HG03196 (cell line): ENCODE results near the gene WTIP.
"Not testable (repeated sequence)": the region's sequence is repeated elsewhere in the genome, so short reads cannot be mapped to it uniquely, and the experiment has no call there.

Experiments
- ATAC-seq: cut with Tn5 transposase; IDR thresholded peaks from one replicate; pipeline ENCODE4 v1.9.1; 2021; ENCODE audit not compliant: unreplicated experiment

Gene WTIP

DNA sequence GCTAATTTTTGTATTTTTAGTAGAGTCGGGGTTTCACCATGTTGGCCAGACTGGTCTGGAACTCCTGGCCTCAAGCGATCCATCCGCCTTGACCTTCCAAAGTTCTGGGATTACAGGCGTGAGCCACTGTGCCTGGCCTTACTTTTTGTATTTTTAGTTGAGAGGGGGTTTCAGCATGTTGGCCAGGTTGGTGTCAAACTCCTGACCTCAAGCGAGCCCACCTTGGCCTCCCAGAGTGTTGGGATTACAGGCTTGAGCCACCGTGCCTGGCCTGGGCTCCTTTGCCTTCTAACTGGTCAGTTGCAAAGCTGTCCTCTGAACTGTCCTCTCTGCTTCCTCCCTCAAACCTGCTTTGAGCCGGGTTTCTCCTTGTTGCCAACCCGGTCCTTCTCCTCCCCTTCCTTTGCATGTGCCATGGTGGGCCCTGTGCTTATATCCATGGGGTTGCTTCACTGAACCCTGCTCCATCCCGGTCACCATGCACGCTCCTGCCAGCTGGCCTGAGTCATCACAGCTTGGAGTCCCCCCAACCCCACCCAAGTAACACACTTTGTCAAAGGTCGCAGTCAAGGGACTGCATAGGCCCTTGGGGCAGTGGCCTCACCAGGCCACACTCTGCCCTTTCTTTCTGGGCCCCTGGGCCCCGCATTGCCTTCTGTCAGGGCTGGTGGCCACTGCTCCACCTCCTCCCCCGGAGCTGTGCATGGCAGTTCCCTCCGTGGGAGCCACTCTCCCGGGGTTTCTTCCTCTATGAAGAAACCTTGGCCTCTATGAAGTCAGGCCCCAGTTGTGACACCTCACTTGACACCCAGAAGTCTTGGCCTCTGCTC lies 21.2 kb downstream of the WTIP start:
- ATAC-seq = no peak

- ATAC-seq = no peak
Measured at GRCh38 chr19:34503531-34504272, 22.1 kb downstream of the WTIP start.

GRCh38 chr19:34504273-34504808 lies 22.8 kb downstream of the WTIP start:
- no peak for ATAC-seq

DNA sequence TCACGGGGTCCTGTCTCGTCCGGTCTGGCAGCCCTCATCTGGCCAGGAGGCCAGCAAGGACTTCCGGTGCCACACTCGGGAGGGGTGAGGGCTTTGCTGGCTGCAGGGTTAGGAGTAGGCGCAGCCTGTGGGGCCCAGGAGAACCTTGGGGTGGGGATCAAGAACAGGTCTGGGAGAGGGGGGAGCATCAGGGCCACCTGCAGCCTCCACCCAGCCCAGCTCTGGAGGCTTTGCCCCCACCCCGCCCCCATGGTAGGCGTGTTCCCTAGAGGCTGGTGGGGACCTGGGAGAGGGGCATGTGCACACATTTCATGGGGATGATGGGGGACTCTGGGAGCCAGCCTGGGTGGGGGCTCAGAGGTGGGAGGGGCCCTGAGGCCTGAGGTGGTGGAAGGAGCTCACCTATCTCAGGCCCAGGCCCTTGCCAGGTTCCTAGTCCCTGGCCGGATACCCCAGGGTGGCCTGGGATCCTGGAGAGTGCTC lies 23.3 kb downstream of the WTIP start:
- no peak for ATAC-seq

GRCh38 chr19:34505321-34506025 lies 23.9 kb downstream of the WTIP start:
- ATAC-seq = no peak

DNA sequence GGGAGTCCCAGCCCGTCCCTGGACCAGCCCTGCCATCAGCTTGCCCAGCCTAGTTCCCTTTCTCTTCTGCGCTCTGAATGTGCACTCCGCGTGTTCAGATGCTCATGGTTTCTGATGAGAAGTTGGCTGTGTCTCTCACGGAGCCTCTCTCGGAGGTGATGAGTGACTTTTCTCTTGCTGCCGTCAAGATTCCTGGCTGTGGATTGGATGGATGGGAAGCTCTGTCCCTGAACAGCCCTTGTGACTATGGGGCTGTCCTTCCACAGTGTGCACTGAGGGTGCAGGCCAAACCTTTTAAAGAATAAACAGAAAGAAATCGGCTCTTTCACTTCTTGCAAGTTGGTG lies 24.4 kb downstream of the WTIP start:
- ATAC-seq = no peak

DNA sequence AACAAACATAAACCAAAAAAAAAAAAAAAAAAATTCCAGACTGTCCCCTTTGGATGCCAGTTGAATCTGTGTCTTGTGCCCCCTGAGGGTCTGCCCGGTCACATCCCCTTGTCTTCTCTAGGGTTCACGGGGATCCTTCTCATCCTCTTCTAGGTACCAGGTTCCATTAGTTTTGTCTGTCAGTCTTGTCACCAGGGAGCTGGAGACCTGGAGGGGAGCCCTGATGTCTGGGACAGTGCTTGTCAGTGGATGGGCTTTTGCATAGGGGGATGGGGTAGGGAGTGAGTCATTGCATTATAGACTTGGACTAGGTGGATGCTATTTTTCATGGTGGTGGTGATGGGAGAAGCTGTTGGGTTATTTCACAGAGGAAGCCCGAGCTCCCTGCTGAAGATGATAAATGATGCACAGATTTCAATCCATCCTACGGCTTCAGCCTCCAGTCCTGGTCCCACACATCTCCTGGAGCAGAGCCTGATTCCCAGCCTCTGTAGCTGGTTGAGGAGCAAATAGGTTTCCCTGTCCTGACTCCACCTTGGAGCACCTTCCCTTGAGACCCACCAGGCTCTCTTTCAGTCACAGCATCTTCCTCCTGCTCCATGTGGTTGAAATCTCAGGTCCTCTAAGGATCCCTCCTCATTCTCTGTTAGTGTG lies 26.0 kb downstream of the WTIP start:
- ATAC-seq = no peak

DNA sequence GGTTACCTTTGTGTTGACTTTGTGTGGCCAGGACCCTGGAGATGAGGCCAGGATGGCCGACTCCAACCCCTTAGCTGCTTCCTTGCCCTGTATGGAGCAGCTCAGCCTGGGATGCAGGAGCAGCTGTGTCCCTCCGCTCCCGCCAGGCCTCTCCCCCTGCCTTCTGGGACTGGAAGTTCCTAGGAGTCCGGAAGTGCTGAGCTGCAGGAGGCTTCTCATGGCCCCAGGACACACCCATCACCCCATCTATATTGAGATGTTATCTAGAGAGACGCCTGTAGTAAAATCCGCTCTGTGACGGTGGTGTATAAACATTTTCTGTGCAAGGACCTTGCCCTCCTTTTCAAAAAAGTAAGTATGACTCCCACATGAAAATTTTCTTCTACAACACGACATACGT lies 27.0 kb downstream of the WTIP start:
- no peak for ATAC-seq

DNA sequence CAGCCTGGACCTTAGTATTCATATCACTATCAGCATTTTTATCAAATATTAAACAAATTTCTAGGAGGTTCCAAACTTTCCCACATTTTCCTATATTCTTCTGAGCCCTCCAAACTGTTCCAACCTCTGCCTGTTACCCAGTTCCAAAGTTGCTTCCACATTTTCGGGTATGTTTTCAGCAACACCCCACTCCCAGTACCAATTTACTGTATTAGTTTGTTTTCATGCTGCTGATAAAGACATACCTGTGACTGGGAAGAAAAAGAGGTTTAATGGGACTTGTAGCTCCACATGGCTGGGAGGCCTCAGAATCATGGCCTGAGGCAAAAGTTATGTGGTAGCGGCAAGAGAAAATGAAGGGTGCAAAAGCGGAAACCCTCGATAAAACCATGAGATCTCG lies 29.3 kb downstream of the WTIP start:
- not testable (repeated sequence) for ATAC-seq

- no peak for ATAC-seq
Measured at GRCh38 chr19:34512254-34512822, 30.8 kb downstream of the WTIP start.

GRCh38 chr19:34513767-34514166 lies 32.2 kb downstream of the WTIP start:
- ATAC-seq = no peak

DNA sequence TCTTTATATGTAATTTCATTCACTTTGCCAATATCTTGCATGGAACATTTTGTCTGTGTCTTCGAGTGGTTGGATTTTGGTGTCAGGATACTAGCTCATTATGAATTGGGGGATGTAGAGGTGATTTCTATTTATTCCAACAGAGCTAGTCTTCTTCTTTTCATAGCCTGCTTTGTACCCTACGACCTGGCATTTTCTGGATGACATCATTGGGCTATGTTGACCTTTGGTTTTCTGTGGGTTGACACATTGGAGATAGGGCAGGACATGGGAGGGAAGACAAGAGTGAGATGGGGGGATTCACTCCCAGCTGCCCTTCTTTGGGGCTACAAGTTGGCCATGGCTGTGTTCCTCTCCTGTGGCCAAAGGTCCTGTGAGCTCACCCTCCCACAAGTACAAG lies 38.0 kb downstream of the WTIP start:
- ATAC-seq = no peak

DNA sequence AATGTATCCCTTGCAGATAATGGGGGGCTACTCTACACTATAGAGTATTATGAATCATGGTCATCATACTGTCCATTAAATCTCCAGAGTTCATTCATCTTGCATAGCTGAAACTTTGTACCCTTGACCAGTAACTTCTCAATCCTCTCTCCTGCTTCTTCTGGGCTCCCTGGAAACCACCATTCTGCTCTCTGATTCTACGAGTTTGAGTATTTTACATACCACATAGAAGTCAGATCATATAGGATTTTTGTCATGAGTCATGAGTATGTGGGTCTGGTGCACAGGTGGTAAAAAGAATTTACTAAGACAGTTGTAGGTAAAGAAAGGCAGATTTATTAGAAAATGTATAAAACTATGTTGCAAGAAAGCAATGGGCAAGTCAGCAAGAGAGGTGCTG lies 41.9 kb downstream of the WTIP start:
- no peak for ATAC-seq

DNA sequence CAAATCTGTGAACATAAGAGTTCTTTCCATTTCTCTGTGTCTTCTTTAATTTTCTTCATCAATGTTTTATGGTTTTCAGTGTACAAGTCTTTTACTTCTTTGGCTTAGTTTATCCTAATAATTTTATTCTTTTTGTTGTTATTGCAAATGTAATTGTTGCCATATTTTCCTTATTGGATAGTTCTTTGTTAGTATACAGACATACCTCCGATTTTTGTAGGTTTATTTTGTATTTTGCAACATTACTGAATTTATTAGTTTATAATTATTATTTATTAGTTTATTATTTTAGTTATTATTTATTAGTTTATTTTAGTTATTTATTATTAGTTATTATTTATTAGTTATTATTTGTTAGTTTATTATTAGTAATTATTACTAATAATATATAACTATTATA lies 43.4 kb downstream of the WTIP start:
- no peak for ATAC-seq

DNA sequence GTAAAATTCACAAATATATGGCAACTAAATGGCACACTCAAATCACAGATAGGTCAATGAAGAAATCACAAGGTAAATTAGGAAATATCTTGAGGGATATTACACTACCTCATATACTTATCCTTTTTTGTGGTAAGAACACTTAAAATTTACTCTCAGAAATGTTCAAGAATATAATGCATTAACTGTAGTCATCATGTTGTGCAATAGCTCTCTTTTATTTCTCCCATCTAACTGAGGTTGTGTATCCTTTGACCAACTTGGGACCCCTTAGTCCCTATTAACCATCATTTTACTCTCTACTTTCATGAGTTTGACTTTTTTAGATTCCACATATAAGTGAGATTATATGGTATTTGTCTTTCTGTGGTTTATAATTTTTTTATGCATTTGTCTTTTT lies 52.6 kb downstream of the WTIP start:
- ATAC-seq = no peak

DNA sequence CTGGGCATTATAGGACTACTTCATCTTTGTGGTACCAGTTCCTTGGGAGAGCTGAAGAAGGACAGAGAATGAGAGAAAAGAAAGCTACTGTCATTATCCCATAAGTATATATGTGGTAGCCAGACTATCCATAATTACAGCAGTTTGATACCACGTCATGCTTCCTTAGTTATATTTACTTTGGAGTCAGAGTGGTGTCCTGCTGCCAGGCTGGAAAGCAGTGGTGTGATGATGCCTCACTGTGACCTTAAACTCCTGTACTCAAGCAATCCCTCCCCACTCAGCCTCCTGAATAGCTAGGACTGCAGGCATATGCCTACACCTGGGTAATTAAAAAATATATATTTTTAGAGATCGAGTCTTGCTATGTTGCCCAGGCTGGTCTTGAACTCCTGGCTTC lies 57.8 kb downstream of the WTIP start:
- ATAC-seq = no peak

DNA sequence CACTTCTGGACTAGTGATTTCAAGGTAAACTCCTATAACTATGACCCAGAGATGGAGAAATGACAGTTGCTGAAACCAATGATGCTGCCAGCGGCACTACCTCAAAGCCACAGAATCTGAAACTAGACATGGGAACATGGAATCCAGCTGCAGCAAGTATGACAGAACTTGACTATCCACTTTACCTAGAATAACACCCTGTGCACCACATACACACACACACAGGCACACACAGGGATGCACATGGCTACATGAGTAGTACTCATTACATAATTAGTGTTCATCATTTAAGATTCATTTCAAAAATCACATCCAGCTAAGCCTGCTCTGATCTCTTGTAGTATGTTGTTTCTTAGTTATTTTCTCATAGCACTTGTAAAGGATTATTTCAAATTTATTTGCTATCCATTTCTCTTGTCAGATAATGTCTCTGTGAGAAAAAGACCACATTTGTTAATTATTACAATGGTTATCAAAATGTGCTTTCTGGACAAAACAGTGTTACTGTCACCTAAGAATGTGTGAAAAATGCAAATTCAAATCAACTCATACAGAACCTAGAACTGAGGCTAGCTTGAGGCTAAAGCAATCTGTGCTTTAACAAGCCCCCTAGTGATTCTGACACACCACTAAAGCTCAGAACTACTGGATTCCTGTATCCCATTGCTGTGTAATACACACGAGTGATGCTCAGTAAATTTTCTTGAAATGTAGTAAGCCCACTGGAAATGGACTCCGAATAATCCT lies 59.4 kb downstream of the WTIP start:
- ATAC-seq = no peak

- no peak for ATAC-seq
Measured at GRCh38 chr19:34549833-34550232, 68.3 kb downstream of the WTIP start.

DNA sequence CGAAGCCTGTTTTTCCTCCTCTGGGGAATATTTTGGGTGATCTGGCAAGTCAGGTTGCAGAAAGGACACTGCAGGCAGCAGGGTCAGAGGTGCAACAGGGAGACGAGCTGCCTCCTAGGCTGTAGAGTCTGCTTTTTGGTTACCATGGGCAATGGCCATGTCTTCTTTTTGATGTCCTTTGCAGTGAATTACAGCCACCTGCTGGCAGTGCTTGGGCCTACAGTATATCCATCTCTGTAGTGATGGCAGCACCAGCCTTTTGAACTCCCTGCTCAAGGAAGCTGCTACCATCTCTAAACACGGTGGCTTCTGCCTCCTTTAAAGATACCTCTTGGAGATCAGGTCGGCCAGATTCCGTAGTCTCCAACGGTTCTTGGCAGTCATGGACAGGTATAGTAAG lies 73.9 kb downstream of the WTIP start:
- ATAC-seq = no peak

- no peak for ATAC-seq
Measured at GRCh38 chr19:34556488-34556887, 74.9 kb downstream of the WTIP start.
